HepG2 (cell line): ENCODE results near the gene WDR81. TPM values are rescaled to one million over a fixed set of nuclear protein-coding genes. Genes with fewer than 3 reads are reported as not detected.

Experiments used
- CBX1 ChIP-seq: IDR thresholded peaks from one replicate; pipeline ENCODE4 v1.6.1; 2016; ENCODE audit warnings: antibody characterized with exemption, low read depth
- KDM5B ChIP-seq: sonication (generic); formaldehyde crosslinking; IDR thresholded peaks from 2 replicates; pipeline ENCODE4 v1.4.0; 2020; ENCODE audit warnings: missing genetic modification reagents, mild to moderate bottlenecking, borderline replicate concordance
- NFATC3 ChIP-seq: sonication (generic); formaldehyde crosslinking; IDR thresholded peaks from 2 replicates; pipeline ENCODE4 v1.5.1; 2020; ENCODE audit warnings: mild to moderate bottlenecking, missing genetic modification reagents
- PCBP2 ChIP-seq: fragments of 200-400 bp; formaldehyde crosslinking; optimal IDR thresholded peaks from 2 replicates; pipeline ENCODE3; 2018; ENCODE audit warnings: low read length, low read depth; ENCODE audit not compliant: poor library complexity, severe bottlenecking
- SKIL ChIP-seq: sonication (generic); formaldehyde crosslinking; IDR thresholded peaks from 2 replicates; pipeline ENCODE4 v1.8.0; 2022; ENCODE audit warnings: missing genetic modification reagents, mild to moderate bottlenecking, moderate library complexity, borderline replicate concordance
- XBP1 ChIP-seq: sonication (generic); formaldehyde crosslinking; IDR thresholded peaks from 2 replicates; pipeline ENCODE4 v1.5.0; 2020; ENCODE audit warnings: missing genetic modification reagents
- ZNF296 ChIP-seq: sonication (generic); formaldehyde crosslinking; conservative IDR thresholded peaks from 2 replicates; pipeline ENCODE4 v1.5.0; 2020; ENCODE audit warnings: mild to moderate bottlenecking, missing genetic modification reagents
- ZNF367 ChIP-seq: sonication (generic); formaldehyde crosslinking; IDR thresholded peaks from 2 replicates; pipeline ENCODE4 v1.4.0; 2020; ENCODE audit warnings: missing genetic modification reagents, borderline replicate concordance
- ZNF564 ChIP-seq: sonication (generic); formaldehyde crosslinking; IDR thresholded peaks from 2 replicates; pipeline ENCODE4 v1.8.1; 2023; ENCODE audit warnings: mild to moderate bottlenecking, missing genetic modification reagents
- ZNF652 ChIP-seq: IDR thresholded peaks from 2 replicates; pipeline ENCODE4 v1.6.1; 2016; ENCODE audit warnings: low read depth, borderline replicate concordance
- ZNF670 ChIP-seq: sonication (generic); formaldehyde crosslinking; IDR thresholded peaks from 2 replicates; pipeline ENCODE4 v1.8.0; 2022; ENCODE audit warnings: mild to moderate bottlenecking, missing genetic modification reagents, borderline replicate concordance
- ZNF766 ChIP-seq: sonication (generic); formaldehyde crosslinking; IDR thresholded peaks from 2 replicates; pipeline ENCODE4 v1.5.0; 2020; ENCODE audit warnings: missing genetic modification reagents, borderline replicate concordance
- ZSCAN31 ChIP-seq: sonication (generic); formaldehyde crosslinking; IDR thresholded peaks from 2 replicates; pipeline ENCODE4 v1.5.0; 2020; ENCODE audit warnings: low read depth, mild to moderate bottlenecking, missing genetic modification reagents
- polyA plus RNA-seq, 8 experiments: library from polyadenylated mRNA; depleted of rRNA in 3 of 8; stranded (reverse) in 7 of 8; unstranded in 1 of 8; fragments of >200 nt; fragmentation: Illumina TruSeq in 4 of 8; extraction: Trizol in 4 of 8; gene quantifications; 2 replicates each; pipeline versions ENCODE4 v1.2.1 to v1.2.3, GENCODE V29; 2011 to 2016; ENCODE audit warnings: low read depth in 4 of 8, missing spikeins in 1 of 8, mixed read lengths in 1 of 8; ENCODE audit not compliant: insufficient read depth in 1 of 8
- total RNA-seq, 5 experiments: library from RNA; depleted of rRNA; stranded (reverse); fragments of >200 nt; fragmentation: Illumina TruSeq; extraction: Trizol; gene quantifications; 2 replicates each; pipeline ENCODE4 v1.2.3, GENCODE V29; 2016; ENCODE audit warnings: low read depth in 1 of 5
- TF ChIP-seq, protein P1 (sequence below): sonication (generic); formaldehyde crosslinking; IDR thresholded peaks from 2 replicates; pipeline ENCODE4 v1.8.0; 2022; ENCODE audit warnings: missing genetic modification reagents, low read depth, mild to moderate bottlenecking, borderline replicate concordance
- TF ChIP-seq, protein P2 (sequence below): IDR thresholded peaks from 2 replicates; pipeline ENCODE4 v1.6.1; 2016; ENCODE audit warnings: control low read depth
- TF ChIP-seq, protein P3 (sequence below): sonication (generic); formaldehyde crosslinking; IDR thresholded peaks from 2 replicates; pipeline ENCODE4 v1.4.0; 2020; ENCODE audit warnings: mild to moderate bottlenecking, missing genetic modification reagents
- TF ChIP-seq, protein P4 (sequence below): sonication (generic); formaldehyde crosslinking; IDR thresholded peaks from 2 replicates; pipeline ENCODE4 v1.4.0; 2020; ENCODE audit warnings: missing genetic modification reagents
- TF ChIP-seq, protein P5 (sequence below): sonication (generic); formaldehyde crosslinking; IDR thresholded peaks from 2 replicates; pipeline ENCODE4 v1.5.0; 2020; ENCODE audit warnings: mild to moderate bottlenecking, missing genetic modification reagents

Gene WDR81
- total and polyA plus RNA-seq, 2 of the 13 experiments (the other 11 are each of a cell fraction or from before 2014, with no cell fraction given), result 9.1 to 16.7 TPM

GRCh38 chr17:1714427-1714979 lies 10.0 kb upstream of the WDR81 start (continued):
- TF ChIP-seq SKIL (CRISPR knock-in tag) (peak; percentile 93), XBP1 (CRISPR knock-in tag) (no peak), ZNF367 (no peak), PCBP2 (no peak), ZNF296 (CRISPR knock-in tag) (no peak), NFATC3 (CRISPR knock-in tag) (no peak), ZNF652 (CRISPR knock-in tag) (no peak), ZNF766 (no peak), ZNF670 (no peak), ZSCAN31 (CRISPR knock-in tag) (no peak), CBX1 (no peak), ZNF564 (CRISPR knock-in tag) (0 out of 2 replicates have a peak, but pooled peaks have one; percentile 50), KDM5B (CRISPR knock-in tag) (no peak)
- TF ChIP-seq, protein P1, sequence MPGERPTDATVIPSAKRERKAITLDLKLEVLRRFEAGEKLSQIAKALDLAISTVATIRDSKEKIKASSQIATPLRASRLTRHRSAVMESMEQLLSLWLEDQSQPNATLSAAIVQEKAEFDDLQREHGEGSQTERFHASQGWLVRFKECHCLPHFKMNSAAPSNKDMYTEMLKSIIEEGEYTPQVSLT (CRISPR knock-in tag), result no peak
- TF ChIP-seq, protein P2, sequence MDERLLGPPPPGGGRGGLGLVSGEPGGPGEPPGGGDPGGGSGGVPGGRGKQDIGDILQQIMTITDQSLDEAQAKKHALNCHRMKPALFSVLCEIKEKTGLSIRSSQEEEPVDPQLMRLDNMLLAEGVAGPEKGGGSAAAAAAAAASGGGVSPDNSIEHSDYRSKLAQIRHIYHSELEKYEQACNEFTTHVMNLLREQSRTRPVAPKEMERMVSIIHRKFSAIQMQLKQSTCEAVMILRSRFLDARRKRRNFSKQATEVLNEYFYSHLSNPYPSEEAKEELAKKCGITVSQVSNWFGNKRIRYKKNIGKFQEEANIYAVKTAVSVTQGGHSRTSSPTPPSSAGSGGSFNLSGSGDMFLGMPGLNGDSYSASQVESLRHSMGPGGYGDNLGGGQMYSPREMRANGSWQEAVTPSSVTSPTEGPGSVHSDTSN (CRISPR knock-in tag), result 0 out of 2 replicates have a peak, but pooled peaks have one; percentile 40
- TF ChIP-seq, protein P3, sequence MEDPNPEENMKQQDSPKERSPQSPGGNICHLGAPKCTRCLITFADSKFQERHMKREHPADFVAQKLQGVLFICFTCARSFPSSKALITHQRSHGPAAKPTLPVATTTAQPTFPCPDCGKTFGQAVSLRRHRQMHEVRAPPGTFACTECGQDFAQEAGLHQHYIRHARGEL, result no peak
- TF ChIP-seq, protein P4, sequence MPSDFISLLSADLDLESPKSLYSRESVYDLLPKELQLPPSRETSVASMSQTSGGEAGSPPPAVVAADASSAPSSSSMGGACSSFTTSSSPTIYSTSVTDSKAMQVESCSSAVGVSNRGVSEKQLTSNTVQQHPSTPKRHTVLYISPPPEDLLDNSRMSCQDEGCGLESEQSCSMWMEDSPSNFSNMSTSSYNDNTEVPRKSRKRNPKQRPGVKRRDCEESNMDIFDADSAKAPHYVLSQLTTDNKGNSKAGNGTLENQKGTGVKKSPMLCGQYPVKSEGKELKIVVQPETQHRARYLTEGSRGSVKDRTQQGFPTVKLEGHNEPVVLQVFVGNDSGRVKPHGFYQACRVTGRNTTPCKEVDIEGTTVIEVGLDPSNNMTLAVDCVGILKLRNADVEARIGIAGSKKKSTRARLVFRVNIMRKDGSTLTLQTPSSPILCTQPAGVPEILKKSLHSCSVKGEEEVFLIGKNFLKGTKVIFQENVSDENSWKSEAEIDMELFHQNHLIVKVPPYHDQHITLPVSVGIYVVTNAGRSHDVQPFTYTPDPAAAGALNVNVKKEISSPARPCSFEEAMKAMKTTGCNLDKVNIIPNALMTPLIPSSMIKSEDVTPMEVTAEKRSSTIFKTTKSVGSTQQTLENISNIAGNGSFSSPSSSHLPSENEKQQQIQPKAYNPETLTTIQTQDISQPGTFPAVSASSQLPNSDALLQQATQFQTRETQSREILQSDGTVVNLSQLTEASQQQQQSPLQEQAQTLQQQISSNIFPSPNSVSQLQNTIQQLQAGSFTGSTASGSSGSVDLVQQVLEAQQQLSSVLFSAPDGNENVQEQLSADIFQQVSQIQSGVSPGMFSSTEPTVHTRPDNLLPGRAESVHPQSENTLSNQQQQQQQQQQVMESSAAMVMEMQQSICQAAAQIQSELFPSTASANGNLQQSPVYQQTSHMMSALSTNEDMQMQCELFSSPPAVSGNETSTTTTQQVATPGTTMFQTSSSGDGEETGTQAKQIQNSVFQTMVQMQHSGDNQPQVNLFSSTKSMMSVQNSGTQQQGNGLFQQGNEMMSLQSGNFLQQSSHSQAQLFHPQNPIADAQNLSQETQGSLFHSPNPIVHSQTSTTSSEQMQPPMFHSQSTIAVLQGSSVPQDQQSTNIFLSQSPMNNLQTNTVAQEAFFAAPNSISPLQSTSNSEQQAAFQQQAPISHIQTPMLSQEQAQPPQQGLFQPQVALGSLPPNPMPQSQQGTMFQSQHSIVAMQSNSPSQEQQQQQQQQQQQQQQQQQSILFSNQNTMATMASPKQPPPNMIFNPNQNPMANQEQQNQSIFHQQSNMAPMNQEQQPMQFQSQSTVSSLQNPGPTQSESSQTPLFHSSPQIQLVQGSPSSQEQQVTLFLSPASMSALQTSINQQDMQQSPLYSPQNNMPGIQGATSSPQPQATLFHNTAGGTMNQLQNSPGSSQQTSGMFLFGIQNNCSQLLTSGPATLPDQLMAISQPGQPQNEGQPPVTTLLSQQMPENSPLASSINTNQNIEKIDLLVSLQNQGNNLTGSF (CRISPR knock-in tag), result no peak
- TF ChIP-seq, protein P5, sequence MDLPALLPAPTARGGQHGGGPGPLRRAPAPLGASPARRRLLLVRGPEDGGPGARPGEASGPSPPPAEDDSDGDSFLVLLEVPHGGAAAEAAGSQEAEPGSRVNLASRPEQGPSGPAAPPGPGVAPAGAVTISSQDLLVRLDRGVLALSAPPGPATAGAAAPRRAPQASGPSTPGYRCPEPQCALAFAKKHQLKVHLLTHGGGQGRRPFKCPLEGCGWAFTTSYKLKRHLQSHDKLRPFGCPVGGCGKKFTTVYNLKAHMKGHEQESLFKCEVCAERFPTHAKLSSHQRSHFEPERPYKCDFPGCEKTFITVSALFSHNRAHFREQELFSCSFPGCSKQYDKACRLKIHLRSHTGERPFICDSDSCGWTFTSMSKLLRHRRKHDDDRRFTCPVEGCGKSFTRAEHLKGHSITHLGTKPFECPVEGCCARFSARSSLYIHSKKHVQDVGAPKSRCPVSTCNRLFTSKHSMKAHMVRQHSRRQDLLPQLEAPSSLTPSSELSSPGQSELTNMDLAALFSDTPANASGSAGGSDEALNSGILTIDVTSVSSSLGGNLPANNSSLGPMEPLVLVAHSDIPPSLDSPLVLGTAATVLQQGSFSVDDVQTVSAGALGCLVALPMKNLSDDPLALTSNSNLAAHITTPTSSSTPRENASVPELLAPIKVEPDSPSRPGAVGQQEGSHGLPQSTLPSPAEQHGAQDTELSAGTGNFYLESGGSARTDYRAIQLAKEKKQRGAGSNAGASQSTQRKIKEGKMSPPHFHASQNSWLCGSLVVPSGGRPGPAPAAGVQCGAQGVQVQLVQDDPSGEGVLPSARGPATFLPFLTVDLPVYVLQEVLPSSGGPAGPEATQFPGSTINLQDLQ, result no peak
